Nephron (organoid): ENCODE data around the gene CPSF2.

ENCODE experiments used
- H3K27ac Mint-ChIP-seq, 3 experiments: 2 replicates each; pipeline ENCODE4 v1.8.0; 2020; ENCODE audit warnings: mixed read lengths in 3 of 3, mild to moderate bottlenecking in 2 of 3, moderate library complexity in 1 of 3
- H3K27me3 Mint-ChIP-seq: 2 replicates; pipeline ENCODE4 v1.8.0; 2021; ENCODE audit warnings: low read depth, mild to moderate bottlenecking, moderate library complexity, mixed read lengths
- H3K36me3 Mint-ChIP-seq: 2 replicates; pipeline ENCODE4 v1.8.0; 2020; ENCODE audit warnings: low read depth, mixed read lengths
- H3K4me1 Mint-ChIP-seq: 2 replicates; pipeline ENCODE4 v1.8.0; 2020; ENCODE audit warnings: mixed read lengths
- H3K4me3 Mint-ChIP-seq, 3 experiments: 2 replicates each; pipeline ENCODE4 v1.8.0; 2020; ENCODE audit warnings: mild to moderate bottlenecking in 3 of 3, mixed read lengths in 3 of 3, moderate library complexity in 2 of 3
- H3K9me3 Mint-ChIP-seq: 2 replicates; pipeline ENCODE4 v1.8.0; 2020; ENCODE audit warnings: mixed read lengths
- TF ChIP-seq, protein P1 (sequence below), 3 experiments: fragments of 200-600 bp; sonication (generic); IDR thresholded peaks; one replicate each; pipeline ENCODE4 v1.5.0; 2021; ENCODE audit warnings: antibody characterized with exemption in 3 of 3; ENCODE audit not compliant: unreplicated experiment in 3 of 3

CPSF2 gene

GRCh38 chr14:92121670-92122350 is at the start of gene CPSF2, which contains the start of gene NDUFB1:
Gene CPSF2, plus strand, starts transcription at chr14:92121969. Its CDS starts 9,016 bp downstream, at chr14:92130985.
Gene NDUFB1, minus strand, starts transcription at chr14:92121706. Its CDS starts 4,069 bp downstream, at chr14:92117637.
- TF ChIP-seq, protein P1, sequence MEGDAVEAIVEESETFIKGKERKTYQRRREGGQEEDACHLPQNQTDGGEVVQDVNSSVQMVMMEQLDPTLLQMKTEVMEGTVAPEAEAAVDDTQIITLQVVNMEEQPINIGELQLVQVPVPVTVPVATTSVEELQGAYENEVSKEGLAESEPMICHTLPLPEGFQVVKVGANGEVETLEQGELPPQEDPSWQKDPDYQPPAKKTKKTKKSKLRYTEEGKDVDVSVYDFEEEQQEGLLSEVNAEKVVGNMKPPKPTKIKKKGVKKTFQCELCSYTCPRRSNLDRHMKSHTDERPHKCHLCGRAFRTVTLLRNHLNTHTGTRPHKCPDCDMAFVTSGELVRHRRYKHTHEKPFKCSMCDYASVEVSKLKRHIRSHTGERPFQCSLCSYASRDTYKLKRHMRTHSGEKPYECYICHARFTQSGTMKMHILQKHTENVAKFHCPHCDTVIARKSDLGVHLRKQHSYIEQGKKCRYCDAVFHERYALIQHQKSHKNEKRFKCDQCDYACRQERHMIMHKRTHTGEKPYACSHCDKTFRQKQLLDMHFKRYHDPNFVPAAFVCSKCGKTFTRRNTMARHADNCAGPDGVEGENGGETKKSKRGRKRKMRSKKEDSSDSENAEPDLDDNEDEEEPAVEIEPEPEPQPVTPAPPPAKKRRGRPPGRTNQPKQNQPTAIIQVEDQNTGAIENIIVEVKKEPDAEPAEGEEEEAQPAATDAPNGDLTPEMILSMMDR (IDR thresholded peaks at IDR 0.05; ENCODE audit: unreplicated experiment in 3 of 3) = no peak
- Mint-ChIP-seq H3K4me3 (peak within 1 kb of the TSS; percentile 96 to 100 (median 100)), H3K27me3 (no peaks in the 10 kb centered on the region), H3K9me3 (no peaks in the 10 kb centered on the region), H3K27ac (peak within 1 kb of the TSS; percentile 99 to 100 (median 100)), H3K4me1 (peaks cover 25% of the 10 kb centered on the region), H3K36me3 (peaks cover 26% of the 10 kb centered on the region)

GRCh38 chr14:92074555-92074954 is 47.2 kb upstream of the CPSF2 start:
- H3K36me3 Mint-ChIP-seq = peaks cover 41% of the 10 kb centered on the region
- H3K4me1 Mint-ChIP-seq = no peaks in the 10 kb centered on the region
- H3K27me3 Mint-ChIP-seq = no peaks in the 10 kb centered on the region
- no peaks in the 10 kb centered on the region for H3K9me3 Mint-ChIP-seq
- H3K4me3 Mint-ChIP-seq = no peak overlapping the region
- TF ChIP-seq, protein P1 (IDR thresholded peaks at IDR 0.05; ENCODE audit: unreplicated experiment in 3 of 3) = no peak
- H3K27ac Mint-ChIP-seq = no peak overlapping the region

DNA sequence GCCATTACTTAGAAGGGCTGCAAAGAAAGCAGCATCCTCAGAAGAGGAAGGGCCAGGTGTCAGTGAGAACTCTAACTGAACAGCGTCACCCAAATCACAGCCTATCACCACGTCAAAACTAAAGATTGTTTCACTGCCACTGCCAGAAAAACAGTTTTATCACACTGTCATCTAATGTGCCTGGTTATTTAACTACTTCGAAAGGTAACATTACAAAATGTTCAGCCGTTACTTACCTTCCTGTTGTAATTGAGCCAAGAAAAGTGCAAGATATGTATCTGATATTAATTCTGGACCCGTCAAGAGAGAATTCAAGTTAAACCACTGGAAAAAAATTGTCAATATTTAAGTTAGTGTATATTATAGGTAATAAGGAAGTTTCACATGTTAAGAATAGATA is 33.3 kb upstream of the CPSF2 start:
- no peaks in the 10 kb centered on the region for H3K9me3 Mint-ChIP-seq
- H3K4me1 Mint-ChIP-seq = no peaks in the 10 kb centered on the region
- TF ChIP-seq, protein P1 (IDR thresholded peaks at IDR 0.05; ENCODE audit: unreplicated experiment in 3 of 3) = no peak
- H3K27ac Mint-ChIP-seq = no peak overlapping the region
- no peaks in the 10 kb centered on the region for H3K27me3 Mint-ChIP-seq
- H3K4me3 Mint-ChIP-seq = no peak overlapping the region
- H3K36me3 Mint-ChIP-seq = peaks cover 53% of the 10 kb centered on the region

GRCh38 chr14:92093320-92093719 is 28.4 kb upstream of the CPSF2 start:
- Mint-ChIP-seq H3K4me3 (no peak overlapping the region), H3K27ac (no peak overlapping the region), H3K9me3 (no peaks in the 10 kb centered on the region), H3K4me1 (no peaks in the 10 kb centered on the region), H3K27me3 (no peaks in the 10 kb centered on the region), H3K36me3 (peaks cover 35% of the 10 kb centered on the region)
- TF ChIP-seq, protein P1 (IDR thresholded peaks at IDR 0.05; ENCODE audit: unreplicated experiment in 3 of 3) = peak in 2 of 3 experiments; percentile 12 to 17

DNA sequence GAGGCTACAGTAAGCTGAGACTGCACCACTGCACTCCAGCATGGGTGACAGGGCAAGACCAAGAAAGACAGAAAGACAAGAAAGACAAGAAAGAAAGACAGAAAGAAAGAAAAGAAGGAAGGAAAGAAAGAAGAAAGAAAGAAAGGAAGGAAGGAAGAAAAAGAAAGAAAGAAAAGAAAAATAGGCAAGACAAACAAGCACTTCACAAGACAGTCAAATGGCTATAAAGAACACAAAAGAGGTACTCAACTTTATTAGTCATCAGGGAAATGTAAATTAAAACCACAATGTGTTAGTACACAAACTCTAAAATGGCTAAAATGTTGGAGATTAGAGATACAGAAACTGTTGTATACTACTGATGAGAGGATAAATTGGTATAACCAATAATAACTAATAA is 22.0 kb upstream of the CPSF2 start:
- Mint-ChIP-seq H3K27me3 (no peaks in the 10 kb centered on the region), H3K4me3 (no peak overlapping the region), H3K27ac (no peak overlapping the region), H3K9me3 (no peaks in the 10 kb centered on the region), H3K36me3 (peaks cover 14% of the 10 kb centered on the region), H3K4me1 (peaks cover 15% of the 10 kb centered on the region)
- TF ChIP-seq, protein P1 (IDR thresholded peaks at IDR 0.05; ENCODE audit: unreplicated experiment in 3 of 3) = no peak
